ENCODE results near the gene SMAD2.

SMAD2 gene

GRCh38 chr18:47798366-47798765 lies 132.1 kb downstream of the SMAD2 start:
- Histone ChIP-seq H3K27me3 (replicated peaks; ENCODE audit: control insufficient read depth, insufficient read depth, low read length) (no peaks in the 10 kb centered on the region; the same call in none of the 2 replicates), H3K4me3 (replicated peaks; ENCODE audit: low read depth, low read length) (no peak overlapping the region), H3K36me3 (ENCODE audit: control insufficient read depth, insufficient read depth, low read length) (no peaks in the 10 kb centered on the region)
- TF ChIP-seq, protein P1, sequence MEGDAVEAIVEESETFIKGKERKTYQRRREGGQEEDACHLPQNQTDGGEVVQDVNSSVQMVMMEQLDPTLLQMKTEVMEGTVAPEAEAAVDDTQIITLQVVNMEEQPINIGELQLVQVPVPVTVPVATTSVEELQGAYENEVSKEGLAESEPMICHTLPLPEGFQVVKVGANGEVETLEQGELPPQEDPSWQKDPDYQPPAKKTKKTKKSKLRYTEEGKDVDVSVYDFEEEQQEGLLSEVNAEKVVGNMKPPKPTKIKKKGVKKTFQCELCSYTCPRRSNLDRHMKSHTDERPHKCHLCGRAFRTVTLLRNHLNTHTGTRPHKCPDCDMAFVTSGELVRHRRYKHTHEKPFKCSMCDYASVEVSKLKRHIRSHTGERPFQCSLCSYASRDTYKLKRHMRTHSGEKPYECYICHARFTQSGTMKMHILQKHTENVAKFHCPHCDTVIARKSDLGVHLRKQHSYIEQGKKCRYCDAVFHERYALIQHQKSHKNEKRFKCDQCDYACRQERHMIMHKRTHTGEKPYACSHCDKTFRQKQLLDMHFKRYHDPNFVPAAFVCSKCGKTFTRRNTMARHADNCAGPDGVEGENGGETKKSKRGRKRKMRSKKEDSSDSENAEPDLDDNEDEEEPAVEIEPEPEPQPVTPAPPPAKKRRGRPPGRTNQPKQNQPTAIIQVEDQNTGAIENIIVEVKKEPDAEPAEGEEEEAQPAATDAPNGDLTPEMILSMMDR (IDR thresholded peaks at IDR 0.05; ENCODE audit: insufficient read depth, low read length, poor library complexity, severe bottlenecking): no peak
- no peak for DNase-seq (ENCODE audit: extremely low read depth, insufficient read length)

DNA sequence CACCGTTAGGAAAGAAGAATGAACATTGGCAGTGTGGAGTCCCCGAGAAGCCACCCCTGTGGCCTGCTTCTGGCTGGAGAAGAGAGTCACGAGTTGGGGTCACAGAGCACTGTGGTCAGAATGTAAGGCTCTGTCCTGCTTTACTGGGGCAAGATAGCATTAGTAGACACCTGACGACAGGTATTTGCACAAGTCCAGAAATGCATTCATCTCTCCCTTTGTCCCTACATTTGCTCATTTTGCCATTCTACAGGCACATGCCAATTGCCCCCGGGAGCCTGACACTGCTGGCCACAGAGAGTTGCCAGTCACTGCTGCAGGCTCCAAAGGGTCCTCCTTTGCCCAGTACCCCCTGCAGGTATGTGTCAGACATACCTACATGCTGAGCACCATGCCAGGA lies 133.3 kb downstream of the SMAD2 start:
- Histone ChIP-seq H3K36me3 (ENCODE audit: control insufficient read depth, insufficient read depth, low read length) (no peaks in the 10 kb centered on the region), H3K4me3 (replicated peaks; ENCODE audit: low read depth, low read length) (no peak overlapping the region), H3K27me3 (replicated peaks; ENCODE audit: control insufficient read depth, insufficient read depth, low read length) (no peaks in the 10 kb centered on the region; the same call in none of the 2 replicates)
- DNase-seq (ENCODE audit: extremely low read depth, insufficient read length): no peak
- TF ChIP-seq, protein P1 (IDR thresholded peaks at IDR 0.05; ENCODE audit: insufficient read depth, low read length, poor library complexity, severe bottlenecking): no peak

GRCh38 chr18:47795434-47795814 lies 135.0 kb downstream of the SMAD2 start:
- H3K27me3 ChIP-seq (replicated peaks; ENCODE audit: control insufficient read depth, insufficient read depth, low read length): peaks cover 2% of the 10 kb centered on the region; the same call in 1 of the 2 replicates
- TF ChIP-seq, protein P1 (IDR thresholded peaks at IDR 0.05; ENCODE audit: insufficient read depth, low read length, poor library complexity, severe bottlenecking): no peak

DNA sequence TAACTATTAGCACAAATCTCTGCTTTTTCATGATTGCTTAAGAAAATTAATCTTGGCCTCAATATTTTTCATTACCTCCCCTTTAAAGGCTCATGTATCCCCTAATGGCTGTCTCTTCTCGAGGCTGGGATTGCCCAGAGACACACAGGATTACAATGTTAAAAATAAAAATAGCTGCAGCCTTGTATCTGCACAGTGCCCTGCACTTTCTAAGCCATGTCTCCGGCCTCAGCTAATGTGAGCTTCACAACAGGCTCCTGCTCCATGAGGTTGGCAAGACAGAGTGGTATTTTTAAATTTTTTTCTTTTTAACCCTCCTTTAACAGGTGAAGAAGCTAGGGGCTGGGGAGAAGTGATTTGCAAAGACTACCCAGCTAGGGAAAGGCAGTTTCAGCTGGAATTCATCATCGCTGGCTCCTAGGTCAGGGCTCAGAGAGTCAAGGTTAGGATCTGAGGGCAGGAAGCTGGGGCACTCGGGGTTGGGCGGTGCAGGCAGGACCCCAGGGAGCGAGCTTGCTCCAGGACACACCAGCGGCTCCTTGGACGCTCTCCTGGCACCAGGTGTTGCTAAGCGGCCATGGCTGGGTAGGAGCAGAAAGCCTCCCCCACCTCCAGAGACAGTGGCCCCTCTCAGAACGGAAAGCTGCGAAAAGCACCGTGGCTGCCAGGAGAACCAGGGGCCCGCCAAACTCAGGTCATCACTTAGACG lies 135.6 kb downstream of the SMAD2 start:
- TF ChIP-seq, protein P1 (IDR thresholded peaks at IDR 0.05; ENCODE audit: insufficient read depth, low read length, poor library complexity, severe bottlenecking): no peak
- Histone ChIP-seq H3K4me3 (replicated peaks; ENCODE audit: low read depth, low read length) (no peak overlapping the region), H3K27me3 (replicated peaks; ENCODE audit: control insufficient read depth, insufficient read depth, low read length) (peaks cover 2% of the 10 kb centered on the region; the same call in 1 of the 2 replicates), H3K36me3 (ENCODE audit: control insufficient read depth, insufficient read depth, low read length) (no peaks in the 10 kb centered on the region)
- no peak for DNase-seq (ENCODE audit: extremely low read depth, insufficient read length)

More at GRCh38 chr18:47795434-47795814, 135.0 kb downstream of the SMAD2 start:
- Histone ChIP-seq H3K36me3 (ENCODE audit: control insufficient read depth, insufficient read depth, low read length) (no peaks in the 10 kb centered on the region), H3K4me3 (replicated peaks; ENCODE audit: low read depth, low read length) (no peak overlapping the region)
- DNase-seq (ENCODE audit: extremely low read depth, insufficient read length): no peak

GRCh38 chr18:47793609-47794008 lies 136.8 kb downstream of the SMAD2 start:
- H3K36me3 ChIP-seq (ENCODE audit: control insufficient read depth, insufficient read depth, low read length): no peaks in the 10 kb centered on the region
- TF ChIP-seq, protein P1 (IDR thresholded peaks at IDR 0.05; ENCODE audit: insufficient read depth, low read length, poor library complexity, severe bottlenecking): no peak
- peaks cover 2% of the 10 kb centered on the region; the same call in 1 of the 2 replicates for H3K27me3 ChIP-seq (replicated peaks; ENCODE audit: control insufficient read depth, insufficient read depth, low read length)
- DNase-seq (ENCODE audit: extremely low read depth, insufficient read length): no peak
- no peak overlapping the region for H3K4me3 ChIP-seq (replicated peaks; ENCODE audit: low read depth, low read length)

All from GM06990 (cell line).